Measurements from ENCODE around the gene SOX10.

SOX10 gene

DNA sequence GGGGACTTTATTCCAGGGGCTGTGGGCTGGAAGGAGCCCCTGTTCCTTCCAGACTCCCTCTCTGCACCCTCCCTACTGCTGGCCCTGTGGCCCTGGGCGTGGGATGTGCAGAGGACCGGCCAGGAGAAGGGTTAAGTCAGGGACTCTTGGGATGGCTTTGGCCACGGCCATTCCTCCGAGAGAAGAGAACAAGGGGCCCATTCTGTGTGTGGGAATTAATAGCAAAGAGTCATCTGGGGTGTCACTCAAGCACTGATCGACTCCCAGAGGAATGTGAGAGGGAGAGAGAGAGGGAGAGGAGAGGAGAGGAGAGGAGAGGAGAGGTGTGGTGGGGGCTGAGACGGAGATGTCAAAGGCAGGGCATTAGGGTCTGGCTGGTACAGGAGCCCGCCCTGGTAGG, 14.2 kb upstream of the SOX10 start:
- Histone ChIP-seq H3K4me3 (ENCODE audit: low read length in 2 of 2) (no peak overlapping the region), H3K36me3 (ENCODE audit: control insufficient read depth in 2 of 2, insufficient read depth in 2 of 2, low read length in 2 of 2) (no peaks in the 10 kb centered on the region), H3K9ac (ENCODE audit: low read depth in 1 of 2, low read length in 2 of 2) (no peak overlapping the region), H3K27ac (ENCODE audit: low read depth in 2 of 2, low read length in 2 of 2) (no peak overlapping the region), H3K4me1 (ENCODE audit: control insufficient read depth in 2 of 2, insufficient read depth in 2 of 2, low read length in 2 of 2) (no peaks in the 10 kb centered on the region), H3K27me3 (ENCODE audit: control insufficient read depth in 2 of 2, insufficient read depth in 2 of 2, low read length in 2 of 2) (no peaks in the 10 kb centered on the region), H3K9me3 (ENCODE audit: control insufficient read depth in 2 of 2, low read length in 2 of 2) (no peaks in the 10 kb centered on the region)

DNA sequence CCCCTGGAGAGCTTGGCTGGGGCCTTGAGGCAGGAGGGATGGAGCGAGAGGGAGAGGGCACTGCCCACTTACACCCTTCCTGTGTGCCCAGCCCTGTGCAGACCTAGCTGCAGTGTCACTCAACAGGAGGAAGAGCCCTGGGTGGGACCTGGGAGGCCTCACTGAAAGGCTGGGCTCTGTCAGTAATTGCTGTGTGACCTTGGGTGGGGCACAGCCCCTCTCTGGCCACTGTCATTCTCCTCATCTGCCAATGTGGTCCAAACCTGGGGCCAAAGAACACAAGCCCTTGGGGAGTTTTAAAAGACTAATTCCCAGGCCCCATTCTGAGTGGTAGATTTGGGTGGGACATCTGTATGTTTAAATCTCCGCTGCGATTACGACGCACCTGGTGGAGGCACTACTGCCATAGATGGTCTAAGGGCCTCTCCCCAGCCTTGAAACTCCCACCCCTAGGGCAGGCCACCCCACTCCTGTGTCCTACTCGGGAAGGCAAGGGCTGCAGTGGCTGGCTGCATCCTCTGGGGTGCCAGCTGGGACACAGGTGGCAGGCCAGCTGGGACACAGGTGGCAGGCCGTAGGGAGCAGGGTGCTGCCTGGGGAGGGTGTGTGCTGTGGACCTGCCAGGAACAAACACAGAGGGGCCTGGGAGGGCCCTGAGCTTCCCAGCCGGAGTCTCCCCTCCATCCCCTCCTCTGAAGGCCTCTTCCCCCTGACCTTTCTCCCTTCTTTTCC, 12.3 kb upstream of the SOX10 start:
- Histone ChIP-seq H3K9ac (ENCODE audit: low read depth in 1 of 2, low read length in 2 of 2) (no peak overlapping the region), H3K4me1 (ENCODE audit: control insufficient read depth in 2 of 2, insufficient read depth in 2 of 2, low read length in 2 of 2) (no peaks in the 10 kb centered on the region), H3K27ac (ENCODE audit: low read depth in 2 of 2, low read length in 2 of 2) (no peak overlapping the region), H3K4me3 (ENCODE audit: low read length in 2 of 2) (no peak overlapping the region), H3K9me3 (ENCODE audit: control insufficient read depth in 2 of 2, low read length in 2 of 2) (no peaks in the 10 kb centered on the region), H3K27me3 (ENCODE audit: control insufficient read depth in 2 of 2, insufficient read depth in 2 of 2, low read length in 2 of 2) (no peaks in the 10 kb centered on the region), H3K36me3 (ENCODE audit: control insufficient read depth in 2 of 2, insufficient read depth in 2 of 2, low read length in 2 of 2) (no peaks in the 10 kb centered on the region)

DNA sequence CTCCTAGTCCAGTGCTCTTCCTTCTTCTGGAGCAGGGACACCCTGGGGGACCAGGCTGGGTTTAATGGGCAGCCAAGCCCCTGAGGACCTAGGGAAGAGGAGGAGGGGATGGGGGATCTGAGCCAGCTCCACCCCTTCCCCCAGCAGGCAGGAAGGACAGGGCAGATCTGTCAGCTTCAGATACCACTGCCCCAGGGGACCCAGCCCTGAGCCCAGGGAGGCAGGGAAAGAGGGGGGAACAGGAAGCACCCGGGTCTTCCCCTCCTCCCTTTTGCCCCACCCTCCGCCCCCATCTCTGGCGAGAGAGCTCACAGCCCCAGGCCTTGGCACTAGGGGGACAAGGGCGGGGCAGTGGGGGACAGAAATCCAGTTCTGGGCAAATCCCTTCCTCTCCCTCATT, 11.7 kb upstream of the SOX10 start:
- Histone ChIP-seq H3K36me3 (ENCODE audit: control insufficient read depth in 2 of 2, insufficient read depth in 2 of 2, low read length in 2 of 2) (no peaks in the 10 kb centered on the region), H3K27me3 (ENCODE audit: control insufficient read depth in 2 of 2, insufficient read depth in 2 of 2, low read length in 2 of 2) (no peaks in the 10 kb centered on the region), H3K4me1 (ENCODE audit: control insufficient read depth in 2 of 2, insufficient read depth in 2 of 2, low read length in 2 of 2) (no peaks in the 10 kb centered on the region), H3K9ac (ENCODE audit: low read depth in 1 of 2, low read length in 2 of 2) (no peak overlapping the region), H3K9me3 (ENCODE audit: control insufficient read depth in 2 of 2, low read length in 2 of 2) (no peaks in the 10 kb centered on the region), H3K4me3 (ENCODE audit: low read length in 2 of 2) (no peak overlapping the region), H3K27ac (ENCODE audit: low read depth in 2 of 2, low read length in 2 of 2) (no peak overlapping the region)

DNA sequence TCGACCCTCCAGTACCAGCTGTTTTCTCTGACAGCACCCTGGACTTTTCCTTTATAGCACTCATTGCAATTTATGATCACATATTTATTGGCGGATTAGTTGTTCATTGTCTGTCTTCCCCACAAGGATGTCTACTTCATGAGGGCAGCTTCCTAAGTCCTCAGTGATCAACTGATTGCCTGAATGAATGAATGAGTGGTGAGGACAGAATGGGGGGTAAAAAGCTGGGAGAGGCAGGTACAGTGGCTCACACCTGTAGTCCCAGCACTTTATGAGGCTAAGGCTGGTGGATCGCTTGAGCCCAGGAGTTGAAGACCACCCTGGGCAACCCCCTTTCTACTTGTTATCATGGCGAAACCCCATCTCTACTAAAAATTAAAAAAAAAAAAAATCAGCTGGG, 11.1 kb upstream of the SOX10 start:
- Histone ChIP-seq H3K9ac (ENCODE audit: low read depth in 1 of 2, low read length in 2 of 2) (no peak overlapping the region), H3K27me3 (ENCODE audit: control insufficient read depth in 2 of 2, insufficient read depth in 2 of 2, low read length in 2 of 2) (no peaks in the 10 kb centered on the region), H3K4me3 (ENCODE audit: low read length in 2 of 2) (no peak overlapping the region), H3K36me3 (ENCODE audit: control insufficient read depth in 2 of 2, insufficient read depth in 2 of 2, low read length in 2 of 2) (no peaks in the 10 kb centered on the region), H3K27ac (ENCODE audit: low read depth in 2 of 2, low read length in 2 of 2) (no peak overlapping the region), H3K9me3 (ENCODE audit: control insufficient read depth in 2 of 2, low read length in 2 of 2) (no peaks in the 10 kb centered on the region), H3K4me1 (ENCODE audit: control insufficient read depth in 2 of 2, insufficient read depth in 2 of 2, low read length in 2 of 2) (no peaks in the 10 kb centered on the region)

DNA sequence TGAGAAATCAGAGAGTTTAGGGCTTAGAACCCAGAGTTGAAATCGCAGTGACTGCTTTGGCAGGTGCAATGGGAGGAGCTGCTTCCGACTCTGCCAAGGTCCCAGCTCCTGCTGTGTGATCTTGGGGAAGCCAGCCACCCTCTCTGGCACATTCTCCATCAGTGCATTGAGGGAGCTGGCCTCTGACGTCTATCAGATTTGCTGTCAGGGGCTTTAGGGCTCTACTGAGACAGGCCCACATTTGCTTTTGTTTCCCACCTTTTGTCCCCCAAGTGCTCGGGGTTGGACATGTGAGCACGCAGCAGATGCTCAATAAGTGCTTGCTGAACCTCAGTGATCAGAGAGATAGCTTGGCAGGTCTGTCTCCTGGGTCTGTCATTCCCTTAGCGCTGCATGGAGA, 10.6 kb upstream of the SOX10 start:
- H3K27ac ChIP-seq (ENCODE audit: low read depth in 2 of 2, low read length in 2 of 2): no peak overlapping the region
- no peaks in the 10 kb centered on the region for H3K4me1 ChIP-seq (ENCODE audit: control insufficient read depth in 2 of 2, insufficient read depth in 2 of 2, low read length in 2 of 2)
- no peaks in the 10 kb centered on the region for H3K36me3 ChIP-seq (ENCODE audit: control insufficient read depth in 2 of 2, insufficient read depth in 2 of 2, low read length in 2 of 2)
- H3K4me3 ChIP-seq (ENCODE audit: low read length in 2 of 2): no peak overlapping the region
- no peaks in the 10 kb centered on the region for H3K9me3 ChIP-seq (ENCODE audit: control insufficient read depth in 2 of 2, low read length in 2 of 2)
- no peaks in the 10 kb centered on the region for H3K27me3 ChIP-seq (ENCODE audit: control insufficient read depth in 2 of 2, insufficient read depth in 2 of 2, low read length in 2 of 2)
- no peak overlapping the region for H3K9ac ChIP-seq (ENCODE audit: low read depth in 1 of 2, low read length in 2 of 2)

DNA sequence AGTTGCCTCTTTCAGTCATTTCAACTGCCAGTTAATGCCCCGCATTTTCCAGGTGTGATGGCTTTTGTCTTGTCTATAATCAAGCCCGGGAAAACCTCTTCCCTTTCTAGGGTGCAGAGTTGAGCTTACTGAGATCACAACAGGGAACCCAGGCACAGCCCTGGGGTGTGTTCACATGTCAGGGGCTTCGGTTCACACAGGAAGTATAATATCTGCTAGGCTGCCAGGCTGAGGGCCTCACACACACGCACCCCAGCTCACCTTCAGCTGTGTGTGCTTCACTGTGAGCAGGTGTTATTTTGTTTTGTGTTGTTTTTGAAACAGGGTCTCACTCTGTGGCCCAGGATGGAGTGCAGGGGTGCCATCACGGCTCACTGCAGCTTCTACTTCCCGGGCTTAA, 9.7 kb upstream of the SOX10 start:
- H3K4me1 ChIP-seq (ENCODE audit: control insufficient read depth in 2 of 2, insufficient read depth in 2 of 2, low read length in 2 of 2): no peaks in the 10 kb centered on the region
- no peak overlapping the region for H3K27ac ChIP-seq (ENCODE audit: low read depth in 2 of 2, low read length in 2 of 2)
- H3K36me3 ChIP-seq (ENCODE audit: control insufficient read depth in 2 of 2, insufficient read depth in 2 of 2, low read length in 2 of 2): no peaks in the 10 kb centered on the region
- no peak overlapping the region for H3K4me3 ChIP-seq (ENCODE audit: low read length in 2 of 2)
- H3K9ac ChIP-seq (ENCODE audit: low read depth in 1 of 2, low read length in 2 of 2): no peak overlapping the region
- no peaks in the 10 kb centered on the region for H3K9me3 ChIP-seq (ENCODE audit: control insufficient read depth in 2 of 2, low read length in 2 of 2)
- no peaks in the 10 kb centered on the region for H3K27me3 ChIP-seq (ENCODE audit: control insufficient read depth in 2 of 2, insufficient read depth in 2 of 2, low read length in 2 of 2)

DNA sequence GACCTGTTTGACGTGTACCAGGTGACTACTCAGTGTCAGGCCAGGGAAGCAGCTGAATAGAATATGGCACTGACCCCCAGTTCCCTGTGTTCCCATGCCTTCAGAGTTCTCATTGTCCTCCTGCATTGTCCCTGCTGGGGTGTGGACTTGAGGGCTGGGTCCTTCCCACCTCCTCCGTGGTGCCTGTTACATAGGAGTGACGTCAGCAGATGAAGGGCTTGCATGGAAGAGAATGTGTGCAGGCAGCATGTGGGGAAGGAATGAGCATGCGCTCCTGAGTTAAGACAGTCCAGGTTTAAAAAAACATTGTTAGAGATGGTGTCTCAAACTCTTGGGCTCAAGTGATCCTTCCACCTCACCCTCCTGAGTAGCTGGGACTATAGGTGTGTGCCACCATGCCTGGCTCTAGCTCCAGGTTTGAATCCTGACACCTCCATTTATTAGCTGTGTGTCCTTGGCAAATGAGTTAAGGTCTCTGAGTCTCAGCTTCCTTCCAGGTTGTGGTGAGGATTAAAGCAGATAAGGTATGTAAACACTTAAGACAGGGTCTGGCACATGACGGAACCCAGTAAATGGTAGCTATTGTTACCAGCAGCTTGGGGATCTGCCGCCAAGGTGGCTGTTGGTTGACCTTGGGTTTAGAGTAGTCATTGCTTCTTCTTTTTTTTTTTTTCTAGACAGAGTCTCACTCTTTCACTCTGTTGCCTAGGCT, 7.5 kb upstream of the SOX10 start:
- Histone ChIP-seq H3K9me3 (ENCODE audit: control insufficient read depth in 2 of 2, low read length in 2 of 2) (no peaks in the 10 kb centered on the region), H3K4me3 (ENCODE audit: low read length in 2 of 2) (no peak overlapping the region), H3K4me1 (ENCODE audit: control insufficient read depth in 2 of 2, insufficient read depth in 2 of 2, low read length in 2 of 2) (no peaks in the 10 kb centered on the region), H3K27me3 (ENCODE audit: control insufficient read depth in 2 of 2, insufficient read depth in 2 of 2, low read length in 2 of 2) (no peaks in the 10 kb centered on the region), H3K36me3 (ENCODE audit: control insufficient read depth in 2 of 2, insufficient read depth in 2 of 2, low read length in 2 of 2) (no peaks in the 10 kb centered on the region), H3K9ac (ENCODE audit: low read depth in 1 of 2, low read length in 2 of 2) (no peak overlapping the region), H3K27ac (ENCODE audit: low read depth in 2 of 2, low read length in 2 of 2) (no peak overlapping the region)

DNA sequence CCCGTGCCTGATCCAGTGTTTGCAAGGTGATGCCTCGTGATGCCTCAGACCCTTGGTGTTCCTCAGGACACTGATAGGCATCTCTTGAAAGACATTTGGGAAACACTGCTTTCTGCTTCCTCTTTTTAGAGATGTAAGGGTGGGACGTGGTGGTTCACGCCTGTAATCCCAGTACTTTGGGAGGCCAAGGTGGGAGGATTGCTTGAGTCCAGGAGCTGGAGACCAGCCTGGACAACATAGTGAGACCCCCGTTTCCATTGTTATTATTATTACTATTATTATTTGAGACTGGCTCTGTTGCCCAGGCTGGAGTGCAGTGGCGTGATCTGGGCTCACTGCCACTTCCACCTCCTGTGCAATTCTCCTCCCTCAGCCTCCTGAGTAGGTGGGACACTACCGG, 6.5 kb upstream of the SOX10 start:
- no peak overlapping the region for H3K9ac ChIP-seq (ENCODE audit: low read depth in 1 of 2, low read length in 2 of 2)
- H3K36me3 ChIP-seq (ENCODE audit: control insufficient read depth in 2 of 2, insufficient read depth in 2 of 2, low read length in 2 of 2): no peaks in the 10 kb centered on the region
- no peaks in the 10 kb centered on the region for H3K27me3 ChIP-seq (ENCODE audit: control insufficient read depth in 2 of 2, insufficient read depth in 2 of 2, low read length in 2 of 2)
- no peaks in the 10 kb centered on the region for H3K9me3 ChIP-seq (ENCODE audit: control insufficient read depth in 2 of 2, low read length in 2 of 2)
- no peaks in the 10 kb centered on the region for H3K4me1 ChIP-seq (ENCODE audit: control insufficient read depth in 2 of 2, insufficient read depth in 2 of 2, low read length in 2 of 2)
- no peak overlapping the region for H3K27ac ChIP-seq (ENCODE audit: low read depth in 2 of 2, low read length in 2 of 2)
- no peak overlapping the region for H3K4me3 ChIP-seq (ENCODE audit: low read length in 2 of 2)

DNA sequence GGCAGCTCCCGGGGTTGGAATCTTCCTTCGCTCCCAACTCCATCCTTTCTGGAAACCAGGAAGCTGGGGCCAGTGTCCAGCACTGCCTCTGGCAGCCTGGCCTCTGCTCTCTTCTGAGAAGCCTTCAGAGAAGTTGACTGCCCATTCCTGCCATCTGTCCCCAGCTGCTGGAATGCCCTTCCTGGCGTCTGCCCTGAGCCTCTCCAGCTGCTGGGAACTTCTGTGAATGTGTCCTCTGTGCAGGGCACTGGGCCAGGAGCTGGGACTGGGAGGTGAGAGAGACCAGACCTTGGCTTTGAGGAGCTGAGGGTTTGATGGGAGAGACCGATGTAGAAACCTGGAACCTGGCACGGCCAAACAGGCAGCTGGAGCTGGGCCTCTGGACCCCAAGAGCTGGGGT, 5.9 kb upstream of the SOX10 start:
- H3K36me3 ChIP-seq (ENCODE audit: control insufficient read depth in 2 of 2, insufficient read depth in 2 of 2, low read length in 2 of 2): no peaks in the 10 kb centered on the region
- H3K9me3 ChIP-seq (ENCODE audit: control insufficient read depth in 2 of 2, low read length in 2 of 2): no peaks in the 10 kb centered on the region
- no peaks in the 10 kb centered on the region for H3K27me3 ChIP-seq (ENCODE audit: control insufficient read depth in 2 of 2, insufficient read depth in 2 of 2, low read length in 2 of 2)
- H3K4me3 ChIP-seq (ENCODE audit: low read length in 2 of 2): no peak overlapping the region
- H3K9ac ChIP-seq (ENCODE audit: low read depth in 1 of 2, low read length in 2 of 2): no peak overlapping the region
- no peak overlapping the region for H3K27ac ChIP-seq (ENCODE audit: low read depth in 2 of 2, low read length in 2 of 2)
- no peaks in the 10 kb centered on the region for H3K4me1 ChIP-seq (ENCODE audit: control insufficient read depth in 2 of 2, insufficient read depth in 2 of 2, low read length in 2 of 2)

DNA sequence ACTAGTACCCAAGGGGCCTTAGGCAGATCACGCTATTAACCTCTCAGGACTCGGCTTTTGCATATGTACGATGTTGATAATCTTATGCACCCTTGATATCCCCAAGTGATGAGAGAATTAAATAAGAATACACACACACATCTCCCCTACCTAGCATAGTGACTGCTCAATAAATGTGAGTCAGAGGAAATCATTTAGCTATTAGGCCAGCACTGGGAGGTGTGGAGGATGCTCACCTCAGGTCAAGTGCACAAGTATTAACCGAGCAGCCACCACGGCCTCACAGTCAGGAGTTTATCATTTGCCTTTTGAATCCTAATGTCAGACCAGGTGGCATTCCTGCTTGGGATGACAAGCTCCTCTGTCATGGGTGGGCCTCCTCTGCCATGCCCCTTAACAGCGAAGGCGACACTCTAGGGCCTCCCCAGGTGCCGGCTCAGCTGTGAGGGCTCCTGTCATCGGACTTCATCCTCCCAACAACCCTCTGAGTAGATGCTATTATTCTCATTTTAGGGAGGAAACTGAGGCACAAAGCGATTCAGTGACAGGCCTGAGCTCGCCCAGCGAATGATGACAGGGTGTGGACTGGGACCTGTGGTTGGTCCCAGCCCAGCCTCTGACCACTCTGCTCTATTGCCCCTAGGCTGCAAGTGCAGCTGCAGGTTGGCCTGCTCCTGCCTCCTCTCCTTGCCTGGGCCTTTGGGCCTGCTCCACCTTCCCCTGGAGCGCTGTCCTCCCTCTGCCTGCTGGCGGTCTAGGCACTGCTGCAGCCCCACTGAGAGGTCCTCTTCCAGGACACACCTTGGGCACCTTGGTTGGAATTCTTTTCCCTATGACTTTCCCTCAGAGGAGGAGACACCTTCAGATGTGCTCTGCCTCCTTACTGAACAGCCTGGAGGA, 5.0 kb upstream of the SOX10 start:
- no peak overlapping the region for H3K4me3 ChIP-seq (ENCODE audit: low read length in 2 of 2)
- no peak overlapping the region for H3K9ac ChIP-seq (ENCODE audit: low read depth in 1 of 2, low read length in 2 of 2)
- H3K27me3 ChIP-seq (ENCODE audit: control insufficient read depth in 2 of 2, insufficient read depth in 2 of 2, low read length in 2 of 2): no peaks in the 10 kb centered on the region
- H3K9me3 ChIP-seq (ENCODE audit: control insufficient read depth in 2 of 2, low read length in 2 of 2): no peaks in the 10 kb centered on the region
- H3K36me3 ChIP-seq (ENCODE audit: control insufficient read depth in 2 of 2, insufficient read depth in 2 of 2, low read length in 2 of 2): no peaks in the 10 kb centered on the region
- no peaks in the 10 kb centered on the region for H3K4me1 ChIP-seq (ENCODE audit: control insufficient read depth in 2 of 2, insufficient read depth in 2 of 2, low read length in 2 of 2)
- H3K27ac ChIP-seq (ENCODE audit: low read depth in 2 of 2, low read length in 2 of 2): no peak overlapping the region
